Peyer's patch (tissue), 4 donors: ENCODE results near the gene UBR3.

Source experiments
- CTCF ChIP-seq, 6 experiments: fragments of 450-650 bp in 4 of 6; fragments of 200-600 bp in 2 of 6; sonication (generic) in 1 of 6; IDR thresholded peaks; one replicate each; pipeline ENCODE4 v1.5.1; 2017 to 2019; ENCODE audit warnings: antibody characterized with exemption in 6 of 6, mild to moderate bottlenecking in 3 of 6, moderate library complexity in 1 of 6
- POLR2A ChIP-seq, 2 donors: fragments of 450-650 bp; IDR thresholded peaks; one replicate each; pipeline ENCODE4 v1.5.1; 2017; ENCODE audit warnings: antibody characterized with exemption in 2 of 2, mild to moderate bottlenecking in 2 of 2, moderate library complexity in 2 of 2

- no peak for TF ChIP-seq CTCF (IDR thresholded peaks at IDR 0.05)
- no peak for TF ChIP-seq POLR2A (IDR thresholded peaks at IDR 0.05)
These were observed 137.5 kb downstream of the UBR3 start for GRCh38 chr2:169964740-169965139.
